Dendritic cell treated with granulocyte-macrophage colony-stimulating factor and Interleukin-4, amounts not matched to agents 40 ng/mL and 50 ng/mL, for 4 days (primary cell): Measurements from ENCODE around the gene KLHL17.
"Not testable (repeated sequence)": the region's sequence is repeated elsewhere in the genome, so short reads cannot be mapped to it uniquely, and the experiment has no call there.

Source experiments
- H3K27ac Mint-ChIP-seq: one replicate; pipeline ENCODE4 v1.8.0; 2022; ENCODE audit warnings: mild to moderate bottlenecking, mixed read lengths
- H3K27me3 Mint-ChIP-seq: one replicate; pipeline ENCODE4 v1.8.0; 2022; ENCODE audit warnings: mild to moderate bottlenecking, mixed read lengths
- H3K36me3 Mint-ChIP-seq: one replicate; pipeline ENCODE4 v1.8.0; 2022; ENCODE audit warnings: low read depth, mixed read lengths
- H3K4me1 Mint-ChIP-seq: one replicate; pipeline ENCODE4 v1.8.0; 2022; ENCODE audit warnings: low read depth, mixed read lengths
- H3K4me3 Mint-ChIP-seq: one replicate; pipeline ENCODE4 v1.8.0; 2022; ENCODE audit warnings: mild to moderate bottlenecking, moderate library complexity, mixed read lengths
- H3K9me3 Mint-ChIP-seq: one replicate; pipeline ENCODE4 v1.8.0; 2022; ENCODE audit warnings: mixed read lengths
- intact Hi-C: fragments of 100-400 bp; cut with micrococcal nuclease; formaldehyde crosslinking; loops from one replicate; pipeline ENCODE4 v1.15.0; 2022

The KLHL17 gene

DNA sequence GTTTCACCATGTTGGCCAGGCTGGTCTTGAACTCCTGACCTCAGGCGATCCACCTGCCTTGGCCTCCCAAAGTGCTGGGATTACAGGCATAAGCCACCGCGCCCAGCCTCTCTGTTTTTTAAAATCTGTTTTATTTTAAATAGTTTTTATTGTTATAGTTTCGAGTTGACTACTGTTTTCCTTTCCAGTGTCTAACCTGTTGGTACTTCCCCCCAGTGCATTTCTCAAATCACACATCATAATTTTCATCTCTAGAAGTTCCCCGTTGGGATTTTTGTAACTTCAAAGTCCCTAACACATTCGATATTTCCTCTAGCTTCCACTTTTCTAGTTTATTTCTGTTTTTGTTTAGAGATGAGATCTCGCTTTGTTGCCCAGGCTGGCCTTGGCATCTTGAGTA, 32.0 kb downstream of the KLHL17 start:
- H3K9me3 Mint-ChIP-seq, result peaks cover 13% of the 10 kb centered on the region
- H3K4me3 Mint-ChIP-seq, result no peak overlapping the region
- H3K36me3 Mint-ChIP-seq, result no peaks in the 10 kb centered on the region
- no peaks in the 10 kb centered on the region for H3K4me1 Mint-ChIP-seq
- intact Hi-C loops, result no loop called here
- H3K27ac Mint-ChIP-seq, result no peak overlapping the region
- H3K27me3 Mint-ChIP-seq, result peaks cover 93% of the 10 kb centered on the region

DNA sequence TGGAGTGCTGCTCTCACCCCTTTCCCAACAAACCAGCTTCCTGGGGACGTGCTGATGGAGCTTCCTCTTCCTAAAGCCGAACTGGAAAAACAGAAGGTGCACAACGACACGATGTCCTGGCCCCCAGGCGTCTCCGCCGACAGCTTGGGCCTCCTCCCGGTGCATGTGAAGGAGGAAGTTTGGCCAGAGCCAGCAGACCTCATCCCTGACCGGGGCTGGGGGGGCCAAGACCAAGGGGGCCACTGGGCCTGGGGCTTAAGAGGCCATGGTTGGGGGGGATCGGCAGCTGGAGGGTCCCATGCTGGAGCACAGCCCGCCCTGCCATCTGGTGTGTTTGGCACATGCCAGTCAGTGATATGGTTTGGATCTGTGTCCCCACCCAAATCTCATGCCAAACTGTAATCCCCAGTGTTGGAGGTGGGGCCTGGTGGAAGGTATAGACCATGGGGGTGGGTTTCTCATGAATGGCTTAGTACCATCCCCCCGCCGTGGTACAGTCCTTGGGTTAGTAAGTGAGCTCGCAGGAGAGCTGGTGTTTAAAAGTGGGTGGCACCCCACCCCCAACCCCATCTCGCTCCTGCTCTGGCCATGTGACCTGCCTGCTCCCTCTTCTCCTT, 33.1 kb downstream of the KLHL17 start:
- Mint-ChIP-seq H3K27me3 (peaks cover 93% of the 10 kb centered on the region), H3K4me3 (no peak overlapping the region), H3K27ac (no peak overlapping the region), H3K9me3 (peaks cover 13% of the 10 kb centered on the region), H3K36me3 (no peaks in the 10 kb centered on the region), H3K4me1 (no peaks in the 10 kb centered on the region)
- intact Hi-C loops, result no loop called here

DNA sequence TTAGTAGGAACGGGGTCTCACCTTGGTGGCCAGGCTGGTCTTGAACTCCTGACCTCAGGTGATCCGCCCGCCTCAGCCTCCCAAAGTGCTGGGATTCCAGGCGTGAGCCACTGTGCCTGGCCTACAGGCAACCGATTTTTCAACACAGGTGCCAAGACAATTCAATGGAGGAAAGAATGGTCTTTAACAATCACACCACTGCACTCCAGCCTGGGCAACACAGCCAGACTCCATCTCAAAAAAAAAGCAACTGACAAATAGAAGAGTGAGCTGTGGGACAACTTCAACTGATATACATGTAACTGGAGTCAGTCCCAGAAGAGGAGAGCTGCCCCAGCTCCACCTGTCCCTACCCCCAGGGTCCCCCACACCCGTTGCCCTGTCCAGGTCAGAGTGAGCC, 34.2 kb downstream of the KLHL17 start:
- H3K9me3 Mint-ChIP-seq, result peaks cover 13% of the 10 kb centered on the region
- intact Hi-C loops, H3K4me3 Mint-ChIP-seq, H3K36me3 Mint-ChIP-seq, H3K27ac Mint-ChIP-seq, H3K4me1 Mint-ChIP-seq: not testable (repeated sequence)
- H3K27me3 Mint-ChIP-seq, result peaks cover 86% of the 10 kb centered on the region

DNA sequence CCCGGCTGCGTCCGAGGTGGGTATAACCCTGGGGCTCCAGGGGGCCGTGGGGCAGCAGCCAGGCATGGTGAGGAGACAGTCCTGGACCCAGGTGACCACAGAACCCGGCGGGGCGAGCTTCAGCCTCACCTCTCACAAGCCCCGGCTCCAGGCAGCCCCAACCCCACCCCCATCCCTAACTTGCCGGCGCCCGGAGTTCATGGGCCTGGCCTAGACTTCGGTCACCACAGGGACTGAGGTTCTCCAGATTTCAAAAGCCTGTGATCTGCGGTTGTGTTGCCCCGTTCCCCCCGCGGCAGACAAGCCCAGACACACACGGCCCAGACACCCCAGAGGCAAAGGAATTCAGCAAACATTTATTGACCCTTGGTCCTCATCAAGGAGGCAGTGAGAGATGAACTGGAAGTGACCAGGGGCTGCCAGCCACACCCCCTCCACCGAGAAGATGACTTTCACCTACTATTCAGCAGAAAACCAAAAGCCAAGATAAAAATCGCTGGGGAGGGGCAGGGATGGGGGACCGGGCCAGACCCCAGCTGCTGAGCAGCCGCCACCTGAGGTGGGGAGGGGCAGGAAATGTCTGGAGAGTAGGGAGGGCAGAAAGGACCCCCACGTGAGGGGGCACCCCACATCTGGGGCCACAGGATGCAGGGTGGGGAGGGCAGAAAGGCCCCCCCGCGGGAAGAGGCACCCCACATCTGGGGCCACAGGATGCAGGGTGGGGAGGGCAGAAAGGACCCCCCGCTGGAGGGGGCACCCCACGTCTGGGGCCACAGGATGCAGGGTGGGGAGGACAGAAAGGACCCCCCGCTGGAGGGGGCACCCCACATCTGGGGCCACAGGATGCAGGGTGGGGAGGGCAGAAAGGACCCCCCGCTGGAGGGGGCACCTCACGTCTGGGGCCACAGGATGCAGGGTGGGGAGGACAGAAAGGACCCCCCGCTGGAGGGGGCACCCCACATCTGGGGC, 35.6 kb downstream of the KLHL17 start:
- peaks cover 13% of the 10 kb centered on the region for H3K9me3 Mint-ChIP-seq
- intact Hi-C loops, result no loop called here
- peaks cover 6% of the 10 kb centered on the region for H3K4me1 Mint-ChIP-seq
- H3K27ac Mint-ChIP-seq, result no peak overlapping the region
- no peaks in the 10 kb centered on the region for H3K36me3 Mint-ChIP-seq
- no peak overlapping the region for H3K4me3 Mint-ChIP-seq
- peaks cover 82% of the 10 kb centered on the region for H3K27me3 Mint-ChIP-seq

DNA sequence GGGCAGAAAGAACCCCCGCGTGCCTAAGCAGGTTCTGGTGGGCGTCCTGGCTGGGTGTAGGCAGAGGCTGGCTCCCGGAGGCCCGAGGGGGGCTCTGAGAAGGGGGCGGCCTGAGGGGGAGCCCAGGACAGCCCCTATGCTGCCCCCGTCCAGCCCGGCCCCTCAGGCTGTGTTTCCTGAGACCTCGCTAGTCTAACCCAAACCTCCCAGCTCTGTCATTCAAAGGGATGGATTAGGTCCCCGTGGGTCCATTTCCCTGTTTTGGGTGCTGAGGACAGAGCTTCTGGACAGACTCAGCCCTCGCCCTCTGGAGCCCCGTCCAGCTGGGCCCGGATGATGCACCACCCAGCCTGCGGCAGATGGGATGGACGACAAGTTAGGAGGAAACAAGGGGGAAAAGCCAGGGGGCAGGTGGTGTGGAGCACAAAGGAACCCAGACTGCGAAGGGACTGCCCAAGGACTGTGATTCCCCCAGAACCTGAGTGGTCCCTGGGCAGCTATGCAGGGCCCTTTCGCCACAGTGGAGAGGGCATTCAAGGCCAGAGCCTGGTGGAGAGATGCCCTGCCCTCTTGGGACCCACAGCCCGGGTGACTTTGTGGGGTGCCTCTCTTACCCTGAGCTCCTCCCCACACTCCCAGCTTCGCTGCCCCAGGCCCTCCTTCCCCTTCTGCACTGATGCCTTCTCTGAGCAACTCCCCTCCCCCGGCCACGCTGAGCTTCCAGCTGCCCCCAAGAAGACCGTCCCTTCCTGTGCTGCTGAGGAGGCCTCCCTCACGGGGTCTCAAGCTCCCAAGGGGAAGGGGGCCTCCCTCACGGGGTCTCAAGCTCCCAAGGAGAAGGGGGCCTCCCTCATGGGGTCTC, 36.7 kb downstream of the KLHL17 start:
- H3K27ac Mint-ChIP-seq, result no peak overlapping the region
- H3K36me3 Mint-ChIP-seq, result no peaks in the 10 kb centered on the region
- peaks cover 78% of the 10 kb centered on the region for H3K27me3 Mint-ChIP-seq
- H3K4me3 Mint-ChIP-seq, result no peak overlapping the region
- peaks cover 13% of the 10 kb centered on the region for H3K4me1 Mint-ChIP-seq
- intact Hi-C loops, result no loop called here
- H3K9me3 Mint-ChIP-seq, result peaks cover 7% of the 10 kb centered on the region

DNA sequence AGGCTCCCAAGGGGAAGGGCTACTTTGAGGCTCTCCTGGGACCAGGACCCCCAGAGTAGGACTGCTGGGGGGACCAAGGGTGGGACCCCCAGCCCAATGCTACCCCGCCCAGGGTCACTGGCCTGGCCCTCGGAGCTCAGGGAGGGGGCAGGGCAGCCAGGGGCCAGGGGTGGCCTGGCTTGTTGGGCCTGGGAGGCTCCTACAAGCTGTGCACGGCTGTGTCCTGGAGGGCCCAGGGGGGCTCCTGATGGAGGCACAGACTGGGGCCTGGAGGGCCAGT, 37.3 kb downstream of the KLHL17 start:
- Mint-ChIP-seq H3K27ac (no peak overlapping the region), H3K4me3 (no peak overlapping the region), H3K4me1 (peaks cover 14% of the 10 kb centered on the region), H3K9me3 (peaks cover 1% of the 10 kb centered on the region), H3K27me3 (peaks cover 80% of the 10 kb centered on the region), H3K36me3 (no peaks in the 10 kb centered on the region)
- intact Hi-C loops, result no loop called here

DNA sequence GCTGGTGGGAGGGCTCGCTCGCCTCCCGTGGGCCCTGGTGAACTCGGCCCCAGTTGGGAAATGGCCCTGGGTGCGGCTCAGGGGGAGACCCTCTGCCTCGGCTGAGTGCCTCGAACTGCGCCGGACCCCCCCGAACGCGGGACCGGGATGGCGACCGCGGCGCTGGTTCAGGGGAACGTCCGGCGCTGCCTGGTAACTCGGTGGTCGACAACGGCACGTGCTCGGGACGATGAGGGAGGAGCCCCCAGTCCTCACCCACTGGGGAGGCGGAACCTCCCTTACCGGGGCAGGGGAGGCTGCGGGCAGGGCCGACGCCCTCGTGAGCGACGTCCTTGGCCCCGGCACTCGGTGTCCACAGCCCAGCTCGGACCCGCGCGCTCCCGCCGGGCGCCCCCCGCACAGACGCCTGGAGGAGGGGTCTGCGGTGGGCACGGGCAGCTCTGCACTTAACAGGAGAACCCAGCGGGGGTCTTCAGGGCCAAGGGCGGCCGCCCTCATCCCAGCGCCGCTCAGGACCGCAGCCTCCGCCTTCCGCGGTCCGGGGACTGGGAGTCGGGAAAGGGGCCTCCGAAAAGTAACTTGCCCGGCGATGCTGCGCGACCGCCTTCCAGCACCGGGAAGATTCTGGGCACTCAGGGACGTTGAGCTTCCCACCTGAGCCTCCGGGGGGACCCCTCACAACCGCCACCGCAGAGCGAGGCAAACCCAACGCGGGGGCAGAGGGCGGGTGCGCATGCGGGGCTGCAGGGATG, 37.8 kb downstream of the KLHL17 start:
- H3K4me3 Mint-ChIP-seq, result peak overlapping the region; percentile 26
- intact Hi-C loops, result no loop called here
- peaks cover 14% of the 10 kb centered on the region for H3K4me1 Mint-ChIP-seq
- no peak overlapping the region for H3K27ac Mint-ChIP-seq
- H3K27me3 Mint-ChIP-seq, result peaks cover 80% of the 10 kb centered on the region
- H3K9me3 Mint-ChIP-seq, result no peaks in the 10 kb centered on the region
- no peaks in the 10 kb centered on the region for H3K36me3 Mint-ChIP-seq

DNA sequence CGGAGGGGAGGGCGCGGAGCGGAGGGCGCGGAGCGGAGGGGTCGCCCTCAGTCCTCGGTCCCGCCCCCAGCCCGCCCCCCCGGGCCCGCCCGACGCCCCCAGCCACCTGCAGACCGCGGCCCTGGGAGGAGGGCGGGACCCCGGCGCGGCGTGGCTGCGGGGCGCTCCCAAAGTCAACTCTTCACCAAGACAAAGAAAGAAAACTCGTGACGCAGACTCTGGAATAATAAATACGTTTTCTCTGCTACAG, 38.3 kb downstream of the KLHL17 start:
- Mint-ChIP-seq H3K27me3 (peaks cover 80% of the 10 kb centered on the region), H3K4me1 (peaks cover 14% of the 10 kb centered on the region), H3K4me3 (no peak overlapping the region), H3K36me3 (no peaks in the 10 kb centered on the region), H3K27ac (no peak overlapping the region), H3K9me3 (no peaks in the 10 kb centered on the region)
- intact Hi-C loops, result no loop called here

DNA sequence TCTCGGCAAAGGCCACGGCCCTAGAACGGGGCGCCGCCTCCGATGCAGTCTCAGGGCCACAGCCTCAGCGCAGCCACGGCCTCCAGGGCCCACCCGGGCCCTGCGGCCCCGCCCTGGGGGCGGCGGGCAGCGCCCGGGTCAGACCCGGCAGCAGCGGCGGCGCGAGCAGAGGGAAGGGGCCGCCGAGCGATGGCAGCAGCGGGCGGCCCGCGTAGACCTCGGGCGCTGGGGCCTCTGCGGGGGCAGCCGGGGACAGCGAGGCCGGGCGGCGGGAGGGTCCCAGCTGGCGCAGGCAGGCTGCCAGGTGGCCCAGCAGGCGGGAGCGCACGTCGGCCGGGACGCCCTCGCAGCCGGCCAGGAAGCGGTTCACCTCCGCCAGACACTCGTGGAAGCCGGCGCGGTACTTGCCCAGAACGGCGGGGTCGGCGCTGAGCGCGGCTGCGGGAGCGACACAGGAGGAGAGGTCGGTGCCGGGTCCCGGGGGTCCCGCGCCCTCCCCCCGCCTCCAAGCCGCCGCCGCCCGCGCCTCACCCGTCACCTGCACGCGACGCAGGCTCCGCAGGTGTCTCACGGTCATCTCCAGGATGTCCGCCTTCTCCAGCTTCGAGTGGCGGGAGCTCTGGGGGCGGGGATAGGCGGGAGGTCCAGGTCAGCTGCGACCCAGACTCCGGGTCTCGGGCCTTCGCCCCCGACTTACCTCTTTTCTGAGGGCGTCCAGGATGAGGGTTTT, 38.8 kb downstream of the KLHL17 start:
- Mint-ChIP-seq H3K36me3 (no peaks in the 10 kb centered on the region), H3K9me3 (no peaks in the 10 kb centered on the region), H3K27me3 (peaks cover 80% of the 10 kb centered on the region), H3K27ac (no peak overlapping the region), H3K4me3 (no peak overlapping the region), H3K4me1 (peaks cover 14% of the 10 kb centered on the region)
- intact Hi-C loops, result no loop called here

DNA sequence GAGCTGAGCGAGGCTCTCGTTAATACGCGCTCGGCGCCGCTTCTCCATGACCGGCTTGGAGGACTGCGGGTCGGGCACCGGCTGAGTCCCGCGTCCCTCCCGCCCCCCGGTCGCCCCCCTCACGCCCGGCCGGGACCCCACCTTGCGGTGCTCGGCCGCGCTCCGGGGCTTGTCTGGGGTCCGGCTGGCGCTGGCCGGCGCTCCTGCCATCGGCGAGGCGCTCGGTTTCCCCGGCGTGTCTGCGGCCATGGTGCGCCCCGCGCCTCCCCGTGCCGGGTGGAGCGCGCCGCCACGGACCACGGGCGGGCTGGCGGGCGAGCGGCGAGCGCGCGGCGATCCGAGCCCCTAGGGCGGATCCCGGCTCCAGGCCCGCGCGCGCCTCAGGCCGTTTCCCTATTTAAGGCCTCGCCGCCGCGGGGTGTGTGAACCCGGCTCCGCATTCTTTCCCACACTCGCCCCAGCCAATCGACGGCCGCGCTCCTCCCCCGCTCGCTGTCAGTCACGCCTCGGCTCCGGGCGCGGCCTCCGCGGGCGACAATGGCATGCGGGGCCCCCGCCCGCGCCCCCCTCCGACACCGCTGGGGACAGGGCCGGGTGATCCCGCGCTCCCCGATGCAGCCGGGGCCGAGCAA, 39.5 kb downstream of the KLHL17 start, which contains the start of gene HES4:
Gene HES4 (minus strand): TSS at position 373 of the 632 bp plus-strand sequence. CDS start 124 bp downstream, at position 249.
- H3K4me1 Mint-ChIP-seq, result peaks cover 18% of the 10 kb centered on the region
- H3K27ac Mint-ChIP-seq, result peak within 1 kb of the TSS; percentile 32
- peaks cover 80% of the 10 kb centered on the region for H3K27me3 Mint-ChIP-seq
- H3K4me3 Mint-ChIP-seq, result peak within 1 kb of the TSS; percentile 58
- intact Hi-C loops, result no loop called here
- no peaks in the 10 kb centered on the region for H3K36me3 Mint-ChIP-seq
- H3K9me3 Mint-ChIP-seq, result no peaks in the 10 kb centered on the region

DNA sequence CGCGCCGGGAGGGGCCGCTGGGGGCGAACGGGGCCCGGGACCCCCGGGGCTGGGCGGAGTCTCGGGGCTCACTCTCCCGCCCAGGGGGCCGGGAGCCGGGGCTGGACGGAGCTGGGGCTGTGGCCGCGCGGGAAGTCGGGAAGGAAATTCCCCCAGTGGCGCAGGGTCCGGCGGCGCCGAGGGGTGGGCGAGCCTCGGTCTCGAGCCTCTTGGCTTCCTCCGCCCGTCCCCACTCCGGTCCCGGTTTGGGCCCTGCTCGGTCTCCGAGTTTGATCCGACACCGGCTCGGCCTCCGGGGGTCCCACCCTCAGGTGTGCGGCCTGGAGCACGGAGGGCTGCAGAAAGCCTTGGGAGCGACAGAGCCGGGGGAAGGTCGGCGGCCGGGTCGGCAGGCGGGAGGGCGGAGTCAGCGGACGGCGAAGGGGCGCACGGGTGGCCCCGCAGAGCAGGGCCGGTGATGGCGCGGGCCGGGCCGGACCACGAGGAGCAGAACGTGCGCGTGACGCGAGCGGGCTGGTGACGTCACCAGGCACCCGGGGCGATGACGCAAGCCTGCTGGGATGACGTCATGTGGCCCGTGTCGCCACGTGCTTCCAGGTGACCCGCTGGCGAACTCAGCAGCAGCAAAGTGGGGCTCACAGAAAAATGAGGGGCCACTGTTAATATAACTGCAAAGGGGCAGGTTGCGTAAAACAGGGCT, 40.1 kb downstream of the KLHL17 start:
- H3K36me3 Mint-ChIP-seq, result no peaks in the 10 kb centered on the region
- H3K9me3 Mint-ChIP-seq, result no peaks in the 10 kb centered on the region
- H3K4me3 Mint-ChIP-seq, result peak overlapping the region; percentile 58
- peak overlapping the region; percentile 32 for H3K27ac Mint-ChIP-seq
- peaks cover 24% of the 10 kb centered on the region for H3K4me1 Mint-ChIP-seq
- peaks cover 80% of the 10 kb centered on the region for H3K27me3 Mint-ChIP-seq
- intact Hi-C loops, result no loop called here

DNA sequence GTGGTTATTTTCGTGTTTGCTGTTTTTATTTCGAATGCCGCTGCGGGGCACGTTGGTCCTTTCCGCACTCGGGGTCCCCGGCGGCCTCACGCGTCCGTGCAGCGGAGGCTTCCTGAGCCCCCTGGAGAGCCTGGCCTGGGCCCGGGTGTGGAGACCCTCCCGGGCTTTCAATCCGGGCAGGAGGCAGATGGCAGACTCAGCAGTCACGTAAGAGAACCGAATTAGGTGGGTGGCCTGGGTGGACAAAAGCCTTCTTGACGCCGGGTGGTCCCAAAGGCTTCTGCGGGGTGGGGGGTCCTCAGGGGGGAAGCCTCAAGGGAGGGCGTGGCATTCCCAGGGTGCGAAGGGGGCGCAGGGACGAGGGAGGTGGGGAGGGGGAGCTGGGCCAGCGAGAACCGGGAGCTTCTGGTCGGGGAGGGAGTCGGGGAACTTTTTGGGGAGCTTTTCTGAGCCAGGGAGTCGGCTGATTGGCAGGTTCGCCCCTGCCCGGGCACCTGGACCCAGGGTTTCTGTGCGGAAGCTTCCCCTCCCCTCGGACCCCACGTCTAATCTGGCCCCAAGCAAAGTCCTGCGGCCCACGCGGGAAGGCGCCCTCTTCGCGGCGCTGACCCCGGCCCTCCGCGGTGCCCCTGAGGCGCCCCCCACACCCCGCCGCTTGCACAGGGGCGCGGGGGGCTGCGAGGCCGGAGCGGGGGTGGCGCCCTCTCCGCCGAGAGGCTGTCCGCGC, 40.8 kb downstream of the KLHL17 start:
- H3K4me3 Mint-ChIP-seq, result peak overlapping the region; percentile 58
- peak overlapping the region; percentile 32 for H3K27ac Mint-ChIP-seq
- no peaks in the 10 kb centered on the region for H3K9me3 Mint-ChIP-seq
- intact Hi-C loops, result no loop called here
- peaks cover 24% of the 10 kb centered on the region for H3K4me1 Mint-ChIP-seq
- peaks cover 77% of the 10 kb centered on the region for H3K27me3 Mint-ChIP-seq
- no peaks in the 10 kb centered on the region for H3K36me3 Mint-ChIP-seq
